ENCODE results near the gene SETD4. TPM values are rescaled to one million over a fixed set of nuclear protein-coding genes. Genes with fewer than 3 reads are reported as not detected.

SETD4 gene
- 17.6 and 18.6 TPM in 2 replicates for total RNA-seq

GRCh38 chr21:36060159-36060921, at the start of gene SETD4:
Gene SETD4, minus strand, starts transcription at chr21:36060526. Its CDS starts 1,638 bp downstream, at chr21:36058888.

GRCh38 chr21:36069713-36070583, 9.6 kb upstream of the SETD4 start, which contains the start of gene CBR1:
Gene CBR1, plus strand, starts transcription at chr21:36070024. Its CDS starts 92 bp downstream, at chr21:36070116.

Small RNAs within 50 kb of the gene (small RNA-seq; reads per million reads assigned to genes)
- gene RNU6-992P: not detected

Other genes with a start within 250 kb of the SETD4 start
- gene CBR1, start 9.5 kb upstream of the SETD4 start, total RNA-seq: 65.9 and 89.7 TPM in 2 replicates
- gene CBR3, start 74.6 kb upstream of the SETD4 start, total RNA-seq: 30.1 and 37.6 TPM in 2 replicates
- gene DOP1B, start 96.3 kb upstream of the SETD4 start, total RNA-seq: 7.8 and 12.5 TPM in 2 replicates

Measured in articular chondrocyte of knee joint (primary cell).